Left lung (tissue), 14 donors: ENCODE measurements around the gene EXOSC7. TPM values are rescaled to one million over a fixed set of nuclear protein-coding genes. Genes with fewer than 3 reads are reported as not detected.
A peak's percentile ranks its signal among the peaks of the same experiment; 100 is the strongest.

Source experiments
- ATAC-seq: fragments of 200-7000 bp; cut with Tn5 transposase; one replicate; pipeline ENCODE4 v1.9.1; 2020; ENCODE audit warnings: moderate library complexity
- DNase-seq, 4 donors: peaks; one replicate each; pipeline ENCODE4 v3.0.0-alpha.2; 2013 to 2020
- H3K27ac ChIP-seq, 2 donors: fragments of 200-600 bp; sonication (generic) in 1 of 2; one replicate each; pipeline versions ENCODE4 v1.5.0 to v1.8.0; 2020 to 2021
- H3K27me3 ChIP-seq, 2 donors: fragments of 200-600 bp; sonication (generic) in 1 of 2; one replicate each; pipeline versions ENCODE4 v1.5.0 to v1.8.0; 2020 to 2021
- H3K36me3 ChIP-seq, 2 donors: fragments of 200-600 bp; sonication (generic) in 1 of 2; one replicate each; pipeline versions ENCODE4 v1.5.0 to v1.8.0; 2020 to 2021
- H3K4me1 ChIP-seq, 2 donors: fragments of 200-600 bp; one replicate each; pipeline ENCODE4 v1.8.0; 2021
- H3K4me3 ChIP-seq, 2 donors: fragments of 200-600 bp; sonication (generic) in 1 of 2; one replicate each; pipeline versions ENCODE4 v1.5.0 to v1.8.0; 2020 to 2021; ENCODE audit warnings: mild to moderate bottlenecking in 1 of 2
- H3K9me3 ChIP-seq, 2 donors: fragments of 200-600 bp; sonication (generic) in 1 of 2; one replicate each; pipeline versions ENCODE4 v1.5.0 to v1.8.0; 2020 to 2021
- CTCF ChIP-seq, 2 donors: fragments of 200-600 bp; sonication (generic) in 1 of 2; IDR thresholded peaks; one replicate each; pipeline versions ENCODE4 v1.5.0 to v1.8.0; 2021; ENCODE audit warnings: antibody characterized with exemption in 2 of 2
- intact Hi-C, 2 donors: fragments of 100-400 bp; cut with DNase I; formaldehyde crosslinking; loops; one replicate each; pipeline versions ENCODE4 v1.11.2 to v1.14.2; 2022
- long read RNA-seq, 12 donors: library from polyadenylated mRNA in 2 of 12; unstranded in 2 of 12; transcript quantifications; one replicate each; pipeline ENCODE4 v2.0.0 and lab custom pipeline, GENCODE V29; 2019 to 2026
- polyA plus RNA-seq, 6 donors: library from polyadenylated mRNA; unstranded; fragments of 120-200 nt; gene quantifications; one replicate each; pipeline ENCODE4 v1.2.1, GENCODE V29; 2013; ENCODE audit not compliant: insufficient read length in 6 of 6
- total RNA-seq, 2 donors: library from RNA; stranded (reverse); fragmentation: NEBNext Ultra II Directional; extraction: Animal tissue kit (Norgen Biotek cat#: 25700); gene quantifications; one replicate each; pipeline ENCODE4 v1.2.1, GENCODE V29; 2021
- donor health status: DM: no; HTN: yes; CAD: no.
- donor health status: DM: no; HTN: no; CAD: no.

The EXOSC7 gene
- total RNA-seq (10 to 100 TPM; 33.2 to 34.8 TPM), polyA plus RNA-seq (10 to 100 TPM; 59.6 to 76.2 (median 64.5) TPM)
- long read RNA-seq, donor 1, transcript EXOSC7-201 (8 exons, 1,055 nt), result major isoform, 20 of 45 reads
- long read RNA-seq, donor 1, transcript EXOSC7-209 (3 exons, 1,647 nt), result minor isoform, 9 of 45 reads
- long read RNA-seq, donor 1, transcript EXOSC7-210 (9 exons, 1,395 nt), result minor isoform, 7 of 45 reads
- long read RNA-seq, donor 1, partial matches to known transcripts, result 6 of 45 reads
- long read RNA-seq, donor 1, other reads (novel, unspliced or antisense), result 0 of 45 reads
- long read RNA-seq, donor 2, transcript EXOSC7-201 (8 exons, 1,055 nt), result major isoform, 21 of 37 reads
- long read RNA-seq, donor 2, transcript EXOSC7-209 (3 exons, 1,647 nt), result minor isoform, 8 of 37 reads
- long read RNA-seq, donor 2, partial matches to known transcripts, result 5 of 37 reads
- long read RNA-seq, donor 2, other reads (novel, unspliced or antisense), result 0 of 37 reads
- long read RNA-seq, donor 3, transcript EXOSC7-201 (8 exons, 1,055 nt), result major isoform, 9 of 18 reads
- long read RNA-seq, donor 3, transcript EXOSC7-209 (3 exons, 1,647 nt), result minor isoform, 5 of 18 reads
- long read RNA-seq, donor 3, partial matches to known transcripts, result 0 of 18 reads
- long read RNA-seq, donor 3, other reads (novel, unspliced or antisense), result 0 of 18 reads
- long read RNA-seq, donor 4, transcript EXOSC7-201 (8 exons, 1,055 nt), result major isoform, 24 of 37 reads
- long read RNA-seq, donor 4, partial matches to known transcripts, result 5 of 37 reads
- long read RNA-seq, donor 4, other reads (novel, unspliced or antisense), result 6 of 37 reads
- long read RNA-seq, donor 5, transcript EXOSC7-201 (8 exons, 1,055 nt), result major isoform, 10 of 27 reads
- long read RNA-seq, donor 5, transcript EXOSC7-209 (3 exons, 1,647 nt), result minor isoform, 7 of 27 reads
- long read RNA-seq, donor 5, partial matches to known transcripts, result 7 of 27 reads
- long read RNA-seq, donor 5, other reads (novel, unspliced or antisense), result 0 of 27 reads
- long read RNA-seq, donor 6, transcript EXOSC7-210 (9 exons, 1,395 nt), result minor isoform, 5 of 36 reads
- long read RNA-seq, donor 6, transcript EXOSC7-201 (8 exons, 1,055 nt), result major isoform, 20 of 36 reads
- long read RNA-seq, donor 6, partial matches to known transcripts, result 10 of 36 reads
- long read RNA-seq, donor 6, other reads (novel, unspliced or antisense), result 0 of 36 reads
- long read RNA-seq, donor 7, transcript EXOSC7-209 (3 exons, 1,647 nt), result minor isoform, 11 of 28 reads
- long read RNA-seq, donor 7, transcript EXOSC7-201 (8 exons, 1,055 nt), result major isoform, 16 of 28 reads
- long read RNA-seq, donor 7, partial matches to known transcripts, result 0 of 28 reads
- long read RNA-seq, donor 7, other reads (novel, unspliced or antisense), result 0 of 28 reads
- long read RNA-seq, donor 8, transcript EXOSC7-209 (3 exons, 1,647 nt), result minor isoform, 8 of 30 reads
- long read RNA-seq, donor 8, transcript EXOSC7-201 (8 exons, 1,055 nt), result major isoform, 16 of 30 reads
- long read RNA-seq, donor 8, partial matches to known transcripts, result 0 of 30 reads
- long read RNA-seq, donor 8, other reads (novel, unspliced or antisense), result 0 of 30 reads
- long read RNA-seq, donor 9, partial matches to known transcripts, result 8 of 8 reads
- long read RNA-seq, donor 9, other reads (novel, unspliced or antisense), result 0 of 8 reads
- long read RNA-seq, donor 10, transcript EXOSC7-210 (9 exons, 1,395 nt), result minor isoform, 8 of 63 reads
- long read RNA-seq, donor 10, transcript EXOSC7-201 (8 exons, 1,055 nt), result major isoform, 49 of 63 reads
- long read RNA-seq, donor 10, partial matches to known transcripts, result 1 of 63 reads
- long read RNA-seq, donor 10, other reads (novel, unspliced or antisense), result 2 of 63 reads
- long read RNA-seq, donor 11, transcript EXOSC7-210 (9 exons, 1,395 nt), result minor isoform, 5 of 48 reads
- long read RNA-seq, donor 11, transcript EXOSC7-201 (8 exons, 1,055 nt), result major isoform, 7 of 48 reads
- long read RNA-seq, donor 11, partial matches to known transcripts, result 14 of 48 reads
- long read RNA-seq, donor 11, other reads (novel, unspliced or antisense), result 18 of 48 reads
- long read RNA-seq, donor 12, transcript EXOSC7-201 (8 exons, 1,055 nt), result major isoform, 9 of 27 reads
- long read RNA-seq, donor 12, transcript EXOSC7-209 (3 exons, 1,647 nt), result minor isoform, 8 of 27 reads
- long read RNA-seq, donor 12, partial matches to known transcripts, result 5 of 27 reads
- long read RNA-seq, donor 12, other reads (novel, unspliced or antisense), result 0 of 27 reads

GRCh38 chr3:44976002-44976815 is at the start of gene EXOSC7, which contains the start of gene ZDHHC3:
TSS of gene EXOSC7 (plus strand) at chr3:44976244. CDS start at chr3:44976278, 34 bp downstream.
TSS of gene ZDHHC3 (minus strand) at chr3:44976174. CDS start at chr3:44959436, 16,738 bp downstream.
- peaks cover 15 to 69% of the 10 kb centered on the region in 2 donors for H3K4me1 ChIP-seq
- H3K36me3 ChIP-seq, result no peaks in the 10 kb centered on the region
- H3K4me3 ChIP-seq, result peak within 1 kb of the TSS; percentile 92 to 95
- intact Hi-C loops, result no loop called here
- peak within 1 kb of the TSS; percentile 77 to 86 for H3K27ac ChIP-seq
- no peak for TF ChIP-seq CTCF (IDR thresholded peaks at IDR 0.05)
- DNase-seq, result peak; percentile 89 to 98 (median 92)
- H3K9me3 ChIP-seq, result no peaks in the 10 kb centered on the region
- no peaks in the 10 kb centered on the region for H3K27me3 ChIP-seq
- peak; percentile 92 for ATAC-seq

GRCh38 chr3:44926921-44927320 is 49.1 kb upstream of the EXOSC7 start:
- ATAC-seq, result peak; percentile 68
- intact Hi-C loops, result no loop called here
- Histone ChIP-seq H3K27ac (no peak overlapping the region), H3K36me3 (peaks cover 0 to 89% of the 10 kb centered on the region in 2 donors), H3K4me1 (no peaks in the 10 kb centered on the region), H3K27me3 (no peaks in the 10 kb centered on the region), H3K9me3 (no peaks in the 10 kb centered on the region), H3K4me3 (no peak overlapping the region)
- peak in 1 of 4 donors; percentile 10 for DNase-seq
- no peak for TF ChIP-seq CTCF (IDR thresholded peaks at IDR 0.05)

- no peak for TF ChIP-seq CTCF (IDR thresholded peaks at IDR 0.05)
- ATAC-seq, result no peak
- H3K4me3 ChIP-seq, result no peak overlapping the region
- no peak overlapping the region for H3K27ac ChIP-seq
- H3K36me3 ChIP-seq, result peaks cover 0 to 89% of the 10 kb centered on the region in 2 donors
- intact Hi-C loops, result no loop called here
- H3K9me3 ChIP-seq, result no peaks in the 10 kb centered on the region
- no peaks in the 10 kb centered on the region for H3K27me3 ChIP-seq
- H3K4me1 ChIP-seq, result no peaks in the 10 kb centered on the region
- peak in 1 of 4 donors; percentile 27 for DNase-seq
Observed at GRCh38 chr3:44927371-44927770, 48.7 kb upstream of the EXOSC7 start.
